Mesothelial cell of epicardium (in vitro differentiated cells): ENCODE measurements around the gene B4GALT2. TPM values are rescaled to one million over a fixed set of nuclear protein-coding genes. Genes with fewer than 3 reads are reported as not detected.

Experiments used
- DNase-seq, 2 experiments: peaks; one replicate each; pipeline ENCODE4 v3.0.0; 2021; ENCODE audit warnings: low spot score in 2 of 2; ENCODE audit not compliant: unreplicated experiment in 2 of 2
- H3K27ac Mint-ChIP-seq: 2 replicates; pipeline ENCODE4 v1.8.0; 2021; ENCODE audit warnings: mixed read lengths
- H3K27me3 Mint-ChIP-seq: 2 replicates; pipeline ENCODE4 v1.8.0; 2021; ENCODE audit warnings: low read depth, mixed read lengths
- H3K36me3 Mint-ChIP-seq: 2 replicates; pipeline ENCODE4 v1.8.0; 2021; ENCODE audit warnings: mixed read lengths
- H3K4me1 Mint-ChIP-seq: 2 replicates; pipeline ENCODE4 v1.8.0; 2021; ENCODE audit warnings: mixed read lengths
- H3K4me3 Mint-ChIP-seq: 2 replicates; pipeline ENCODE4 v1.8.0; 2021; ENCODE audit warnings: mild to moderate bottlenecking, moderate library complexity, mixed read lengths
- H3K9me3 Mint-ChIP-seq: 2 replicates; pipeline ENCODE4 v1.8.0; 2021; ENCODE audit warnings: mixed read lengths
- total RNA-seq: library from RNA; stranded (reverse); gene quantifications from 3 replicates; pipeline ENCODE4 v1.2.1, GENCODE V29; 2021
- TF ChIP-seq, protein P1 (sequence below): fragments of 200-600 bp; sonication (generic); IDR thresholded peaks from one replicate; pipeline ENCODE4 v1.5.0; 2021; ENCODE audit warnings: antibody characterized with exemption; ENCODE audit not compliant: unreplicated experiment

The B4GALT2 gene
- total RNA-seq, 1 donor from 2014 or later: 55.8 TPM

- H3K27ac Mint-ChIP-seq: no peak within 1 kb of the TSS
- peak in 1 of 2 experiments; percentile 59 for DNase-seq
- H3K4me1 Mint-ChIP-seq: peaks cover 14% of the 10 kb centered on the region
- TF ChIP-seq, protein P1, sequence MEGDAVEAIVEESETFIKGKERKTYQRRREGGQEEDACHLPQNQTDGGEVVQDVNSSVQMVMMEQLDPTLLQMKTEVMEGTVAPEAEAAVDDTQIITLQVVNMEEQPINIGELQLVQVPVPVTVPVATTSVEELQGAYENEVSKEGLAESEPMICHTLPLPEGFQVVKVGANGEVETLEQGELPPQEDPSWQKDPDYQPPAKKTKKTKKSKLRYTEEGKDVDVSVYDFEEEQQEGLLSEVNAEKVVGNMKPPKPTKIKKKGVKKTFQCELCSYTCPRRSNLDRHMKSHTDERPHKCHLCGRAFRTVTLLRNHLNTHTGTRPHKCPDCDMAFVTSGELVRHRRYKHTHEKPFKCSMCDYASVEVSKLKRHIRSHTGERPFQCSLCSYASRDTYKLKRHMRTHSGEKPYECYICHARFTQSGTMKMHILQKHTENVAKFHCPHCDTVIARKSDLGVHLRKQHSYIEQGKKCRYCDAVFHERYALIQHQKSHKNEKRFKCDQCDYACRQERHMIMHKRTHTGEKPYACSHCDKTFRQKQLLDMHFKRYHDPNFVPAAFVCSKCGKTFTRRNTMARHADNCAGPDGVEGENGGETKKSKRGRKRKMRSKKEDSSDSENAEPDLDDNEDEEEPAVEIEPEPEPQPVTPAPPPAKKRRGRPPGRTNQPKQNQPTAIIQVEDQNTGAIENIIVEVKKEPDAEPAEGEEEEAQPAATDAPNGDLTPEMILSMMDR: no peak
- peak within 1 kb of the TSS; percentile 65 for H3K4me3 Mint-ChIP-seq
- peaks cover 6% of the 10 kb centered on the region for H3K36me3 Mint-ChIP-seq
- H3K9me3 Mint-ChIP-seq: no peaks in the 10 kb centered on the region
- peaks cover 50% of the 10 kb centered on the region for H3K27me3 Mint-ChIP-seq
Observed at GRCh38 chr1:43933386-43934100, 45.5 kb upstream of the B4GALT2 start, which contains the start of gene ARTN. Gene ARTN (plus strand): TSS chr1:43933801. CDS start chr1:43935657, 1,856 bp downstream.

DNA sequence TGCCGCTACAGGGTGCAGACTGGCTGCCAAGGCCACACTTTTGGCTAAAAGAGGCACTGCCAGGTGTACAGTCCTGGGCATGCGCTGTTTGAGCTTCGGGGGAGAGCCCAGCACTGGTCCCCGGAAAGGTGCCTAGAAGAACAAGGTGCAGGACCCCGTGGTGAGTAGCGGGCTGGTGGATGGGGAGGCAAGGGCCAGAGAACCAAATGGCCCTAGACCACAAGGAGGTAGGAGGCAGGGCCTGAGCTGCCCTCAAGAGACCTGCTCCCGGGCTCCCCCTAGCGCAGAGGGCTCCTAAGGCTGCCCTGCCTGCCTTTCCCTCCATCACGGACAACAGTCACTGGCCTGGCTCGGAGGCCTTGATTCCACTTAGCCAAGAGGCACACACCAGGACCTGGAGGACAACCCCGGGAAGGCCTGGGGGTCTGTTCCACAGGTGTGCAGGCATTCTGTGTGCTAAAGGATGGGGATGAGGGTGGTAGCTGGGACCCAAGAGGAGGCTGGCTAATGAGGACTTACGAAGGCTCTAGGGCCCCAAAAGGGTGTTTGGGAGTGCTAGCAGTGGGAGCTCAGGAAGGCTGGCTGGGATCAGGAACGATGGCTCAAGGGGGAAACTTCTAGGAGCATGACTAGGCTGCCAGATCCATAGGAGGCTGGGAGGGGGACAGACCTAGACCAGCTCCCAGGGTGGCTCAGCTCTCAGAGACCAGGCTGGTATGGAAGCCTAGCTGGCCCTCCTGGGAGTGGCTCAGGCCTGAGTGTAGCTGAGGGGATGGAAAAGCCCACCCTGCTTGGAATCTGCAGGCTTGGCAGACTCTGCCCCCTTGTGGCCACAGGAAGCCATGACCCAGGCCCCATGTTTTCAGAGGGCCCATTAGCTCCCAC, 44.7 kb upstream of the B4GALT2 start:
- Mint-ChIP-seq H3K27ac (no peak overlapping the region), H3K4me1 (peaks cover 14% of the 10 kb centered on the region), H3K9me3 (no peaks in the 10 kb centered on the region), H3K27me3 (peaks cover 55% of the 10 kb centered on the region), H3K36me3 (peaks cover 6% of the 10 kb centered on the region), H3K4me3 (peak overlapping the region; percentile 65)
- DNase-seq: peak in 1 of 2 experiments; percentile 84
- TF ChIP-seq, protein P1: peak; percentile 95

GRCh38 chr1:43934986-43935324, 44.1 kb upstream of the B4GALT2 start:
- TF ChIP-seq, protein P1: no peak
- Mint-ChIP-seq H3K27me3 (peaks cover 61% of the 10 kb centered on the region), H3K36me3 (peaks cover under 1% of the 10 kb centered on the region), H3K4me3 (peak overlapping the region; percentile 47), H3K4me1 (peaks cover 14% of the 10 kb centered on the region), H3K27ac (no peak overlapping the region), H3K9me3 (no peaks in the 10 kb centered on the region)
- DNase-seq: no peak

DNA sequence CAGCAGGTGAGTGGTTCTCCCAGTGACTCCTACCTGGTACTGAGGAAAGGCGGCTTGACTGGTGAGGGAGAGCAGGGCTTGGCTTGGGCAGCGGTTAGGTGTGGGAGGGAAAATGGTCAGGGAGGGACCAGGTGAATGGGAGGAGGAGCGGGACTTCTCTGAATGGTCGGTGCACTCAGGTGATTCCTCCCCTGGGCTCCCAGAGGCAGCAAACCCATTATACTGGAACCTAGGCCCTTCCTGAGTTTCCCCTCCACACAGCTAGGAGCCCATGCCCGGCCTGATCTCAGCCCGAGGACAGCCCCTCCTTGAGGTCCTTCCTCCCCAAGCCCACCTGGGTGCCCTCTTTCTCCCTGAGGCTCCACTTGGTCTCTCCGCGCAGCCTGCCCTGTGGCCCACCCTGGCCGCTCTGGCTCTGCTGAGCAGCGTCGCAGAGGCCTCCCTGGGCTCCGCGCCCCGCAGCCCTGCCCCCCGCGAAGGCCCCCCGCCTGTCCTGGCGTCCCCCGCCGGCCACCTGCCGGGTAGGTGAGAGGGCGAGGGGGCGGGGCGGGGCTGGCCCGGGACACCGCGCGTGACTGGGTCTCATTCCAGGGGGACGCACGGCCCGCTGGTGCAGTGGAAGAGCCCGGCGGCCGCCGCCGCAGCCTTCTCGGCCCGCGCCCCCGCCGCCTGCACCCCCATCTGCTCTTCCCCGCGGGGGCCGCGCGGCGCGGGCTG, 43.1 kb upstream of the B4GALT2 start:
- TF ChIP-seq, protein P1: no peak
- Mint-ChIP-seq H3K4me1 (peaks cover 14% of the 10 kb centered on the region), H3K4me3 (peak overlapping the region; percentile 45), H3K36me3 (no peaks in the 10 kb centered on the region), H3K27me3 (peaks cover 64% of the 10 kb centered on the region), H3K9me3 (no peaks in the 10 kb centered on the region), H3K27ac (no peak overlapping the region)
- DNase-seq: no peak

GRCh38 chr1:43936431-43937151, 42.4 kb upstream of the B4GALT2 start:
- Mint-ChIP-seq H3K27me3 (peaks cover 60% of the 10 kb centered on the region), H3K4me3 (peak overlapping the region; percentile 70), H3K9me3 (no peaks in the 10 kb centered on the region), H3K27ac (no peak overlapping the region), H3K36me3 (no peaks in the 10 kb centered on the region), H3K4me1 (peaks cover 14% of the 10 kb centered on the region)
- peak in 1 of 2 experiments; percentile 50 for DNase-seq
- TF ChIP-seq, protein P1: peak; percentile 16
